HG02884 (cell line): ENCODE measurements around the gene TTL.
"Not testable (repeated sequence)": the region's sequence is repeated elsewhere in the genome, so short reads cannot be mapped to it uniquely, and the experiment has no call there.

Experiments used
- ATAC-seq: cut with Tn5 transposase; IDR thresholded peaks from one replicate; pipeline ENCODE4 v1.9.1; 2021; ENCODE audit warnings: mild to moderate bottlenecking, moderate library complexity; ENCODE audit not compliant: unreplicated experiment

Gene TTL

GRCh38 chr2:112474844-112475486 lies 7.0 kb upstream of the TTL start:
- ATAC-seq = no peak

- no peak for ATAC-seq
Measured at GRCh38 chr2:112476434-112476833, 5.5 kb upstream of the TTL start.

GRCh38 chr2:112480530-112481049 lies 1.4 kb upstream of the TTL start:
- ATAC-seq = no peak

GRCh38 chr2:112481050-112481527 lies 867 bp upstream of the TTL start:
- ATAC-seq = peak; percentile 72

GRCh38 chr2:112482309-112483041 lies 519 bp downstream of the TTL start:
- peak; percentile 19 for ATAC-seq

- no peak for ATAC-seq
Measured at GRCh38 chr2:112483042-112483473, 1.1 kb downstream of the TTL start.

- no peak for ATAC-seq
Measured at GRCh38 chr2:112483831-112484230, 1.9 kb downstream of the TTL start.

- ATAC-seq = no peak
Measured at GRCh38 chr2:112485849-112486248, 3.9 kb downstream of the TTL start.

GRCh38 chr2:112486895-112487294 lies 4.9 kb downstream of the TTL start:
- ATAC-seq = no peak

GRCh38 chr2:112487444-112487961 lies 5.5 kb downstream of the TTL start:
- no peak for ATAC-seq

- no peak for ATAC-seq
Measured at GRCh38 chr2:112488201-112488600, 6.2 kb downstream of the TTL start.

GRCh38 chr2:112491946-112492345 lies 10.0 kb downstream of the TTL start:
- no peak for ATAC-seq

- ATAC-seq = no peak
Measured at GRCh38 chr2:112493048-112493447, 11.1 kb downstream of the TTL start.

- no peak for ATAC-seq
Measured at GRCh38 chr2:112493858-112494648, 12.1 kb downstream of the TTL start.

GRCh38 chr2:112494828-112495227 lies 12.9 kb downstream of the TTL start:
- ATAC-seq = no peak

GRCh38 chr2:112495878-112496277 lies 13.9 kb downstream of the TTL start:
- not testable (repeated sequence) for ATAC-seq

- ATAC-seq = not testable (repeated sequence)
Measured at GRCh38 chr2:112500850-112501484, 19.0 kb downstream of the TTL start.

- not testable (repeated sequence) for ATAC-seq
Measured at GRCh38 chr2:112509239-112509998, 27.5 kb downstream of the TTL start.

GRCh38 chr2:112516801-112517200 lies 34.8 kb downstream of the TTL start:
- no peak for ATAC-seq

- ATAC-seq = no peak
Measured at GRCh38 chr2:112518807-112519206, 36.9 kb downstream of the TTL start.
